Fibroblast of the conjunctiva (primary cell): ENCODE results near the gene PXT1.

Experiments used
- DNase-seq: peaks from one replicate; pipeline ENCODE4 v3.0.0-alpha.2; 2010; ENCODE audit warnings: low read depth

PXT1 gene

DNA sequence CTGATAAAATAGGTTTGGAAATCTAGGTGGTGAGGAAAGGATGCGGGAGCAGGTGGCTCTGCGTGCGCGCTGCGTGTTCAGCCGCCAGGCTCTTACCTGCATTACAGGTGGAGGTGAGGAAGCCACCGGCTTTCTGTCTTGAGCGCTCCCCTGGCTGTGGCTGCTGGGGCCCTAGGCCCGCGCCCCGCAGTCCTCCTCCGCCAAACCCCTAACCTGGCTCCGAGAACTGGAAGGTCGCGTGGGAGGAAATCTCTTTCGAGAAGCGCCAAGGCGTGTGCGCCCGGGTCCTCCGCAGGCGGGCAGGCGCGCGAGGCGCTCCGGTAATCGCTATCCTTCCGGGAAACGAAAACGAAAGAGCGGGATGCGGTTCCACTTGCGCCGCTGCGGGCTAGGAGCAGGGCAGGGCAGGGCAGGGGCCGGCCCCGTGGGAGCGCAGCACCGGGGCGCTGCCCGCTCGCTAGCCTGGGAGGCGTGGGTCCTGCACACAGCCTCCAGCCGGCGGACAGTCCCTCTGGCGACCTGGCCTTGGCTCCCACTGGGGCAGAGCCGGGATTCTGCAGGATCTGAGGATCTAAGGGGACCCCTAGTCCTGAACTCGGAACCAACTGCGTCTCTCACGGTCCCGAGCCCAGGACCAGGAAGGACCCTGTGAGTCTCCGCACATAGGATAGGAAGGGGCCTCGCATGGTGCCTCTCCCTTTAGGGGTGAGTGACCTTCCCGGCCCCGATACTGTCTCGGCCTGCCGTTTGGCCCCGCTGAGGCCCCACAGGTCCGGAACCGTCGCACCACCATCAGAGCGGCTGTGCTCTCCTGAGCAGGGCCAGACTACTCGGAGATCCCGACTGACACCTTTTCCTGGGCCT lies 55.0 kb downstream of the PXT1 start, which contains the start of gene ETV7:
Gene ETV7, minus strand, starts transcription at position 230 of the 864 bp plus-strand sequence. Its CDS starts 128 bp downstream, at position 102.
- DNase-seq, result no peak

DNA sequence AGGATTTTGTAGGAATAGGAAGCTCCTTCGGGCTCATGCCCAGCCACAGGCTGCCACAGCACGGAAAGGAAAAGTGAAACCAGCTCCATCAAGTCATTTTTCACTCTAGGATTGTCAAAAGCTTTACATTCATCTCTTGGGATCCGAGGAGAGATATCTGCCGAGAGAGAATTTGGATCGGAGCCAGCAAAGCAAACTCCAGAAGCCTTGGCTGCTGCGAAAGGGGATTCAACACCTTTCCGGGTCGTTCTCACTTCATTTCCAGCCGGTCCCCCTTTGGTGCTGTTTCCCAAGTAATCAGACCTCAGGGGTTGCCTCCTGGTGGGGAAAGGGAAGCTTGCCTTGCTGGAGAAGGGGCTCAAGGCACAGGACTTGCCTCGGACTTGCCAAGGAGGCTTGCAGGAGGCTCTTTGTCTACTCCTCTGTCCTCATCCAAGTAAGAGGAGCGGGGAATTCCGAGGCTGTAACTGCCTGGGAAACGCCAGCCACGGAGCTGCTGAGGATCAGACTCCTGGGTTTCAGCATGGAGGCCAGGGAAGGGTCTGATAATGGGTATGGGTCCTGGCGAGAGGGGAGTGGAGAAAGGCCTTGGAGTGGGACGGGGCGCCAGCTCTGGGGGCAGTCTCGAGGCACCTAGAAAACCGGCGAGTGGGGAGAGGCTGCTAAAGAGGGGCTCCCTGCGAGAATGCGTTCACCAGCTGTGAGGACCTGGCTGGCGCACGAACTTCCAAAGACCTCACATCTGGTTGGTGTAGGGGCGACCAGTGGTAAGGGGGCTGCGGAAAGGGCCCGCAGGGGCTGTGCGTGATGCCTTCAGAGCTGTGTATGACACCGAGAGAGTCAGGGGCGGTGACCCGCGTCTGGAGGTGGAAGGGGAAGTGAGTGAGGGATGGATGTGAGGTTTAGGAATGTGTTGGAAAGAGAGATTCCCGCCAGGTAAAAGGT lies 55.9 kb downstream of the PXT1 start:
- DNase-seq, result peak; percentile 13

DNA sequence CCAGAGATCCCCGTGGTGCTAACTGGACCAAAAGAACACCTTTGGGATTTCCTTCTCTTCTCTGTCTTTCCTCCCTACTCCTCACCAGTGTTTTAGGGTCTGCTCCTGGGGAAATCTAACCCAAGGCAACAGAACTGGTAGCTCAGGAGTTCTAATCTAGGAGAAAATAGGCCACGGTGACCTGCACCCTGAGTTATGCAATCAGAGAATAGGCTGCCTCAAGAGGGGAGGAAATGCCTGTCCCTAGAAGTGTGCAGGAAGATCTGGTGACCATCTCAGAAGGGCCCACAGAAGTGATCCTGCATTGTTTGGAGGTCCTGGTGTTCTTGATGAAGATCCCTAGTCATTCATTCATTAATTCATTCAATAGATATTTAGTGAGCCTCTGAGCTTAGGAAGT lies 58.6 kb downstream of the PXT1 start:
- DNase-seq, result no peak

DNA sequence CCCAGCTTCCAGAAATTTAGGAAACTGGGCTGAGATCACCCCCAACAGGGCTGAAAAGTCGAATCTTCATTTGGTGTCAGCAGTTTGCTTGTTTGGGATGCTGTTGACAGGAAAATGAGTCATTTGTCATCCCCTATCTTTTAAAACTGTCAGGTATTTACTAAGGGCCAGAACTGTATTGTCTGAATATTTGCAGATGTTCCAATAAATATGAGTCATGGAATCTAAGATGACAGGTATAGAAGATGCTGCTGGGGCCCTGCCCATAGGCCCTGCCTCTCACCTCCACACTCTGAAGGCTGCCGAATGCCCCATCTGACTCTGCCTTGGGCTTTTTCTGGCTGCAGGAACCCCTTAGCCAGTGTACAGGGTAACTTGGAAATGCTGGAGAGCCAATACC lies 59.0 kb downstream of the PXT1 start:
- no peak for DNase-seq

DNA sequence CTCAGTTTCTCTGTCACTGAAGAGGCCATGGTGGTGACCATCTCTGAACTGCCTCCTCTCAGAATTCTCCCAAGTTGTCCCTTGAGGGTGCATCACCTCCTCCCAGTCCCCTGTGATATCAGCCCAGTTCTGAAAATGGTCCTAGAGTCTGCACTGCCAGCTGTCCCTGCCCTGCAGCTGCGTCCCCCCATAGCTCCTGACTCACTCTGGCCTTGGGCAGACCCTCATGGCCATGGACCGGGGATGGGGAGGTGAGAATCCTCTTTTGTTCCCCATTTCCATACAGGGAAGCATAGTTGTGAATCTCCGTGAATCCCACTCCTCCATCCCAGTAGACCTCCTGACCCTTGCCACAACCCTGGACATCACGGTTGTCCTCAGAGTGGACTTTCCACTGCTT lies 59.7 kb downstream of the PXT1 start:
- DNase-seq, result no peak

DNA sequence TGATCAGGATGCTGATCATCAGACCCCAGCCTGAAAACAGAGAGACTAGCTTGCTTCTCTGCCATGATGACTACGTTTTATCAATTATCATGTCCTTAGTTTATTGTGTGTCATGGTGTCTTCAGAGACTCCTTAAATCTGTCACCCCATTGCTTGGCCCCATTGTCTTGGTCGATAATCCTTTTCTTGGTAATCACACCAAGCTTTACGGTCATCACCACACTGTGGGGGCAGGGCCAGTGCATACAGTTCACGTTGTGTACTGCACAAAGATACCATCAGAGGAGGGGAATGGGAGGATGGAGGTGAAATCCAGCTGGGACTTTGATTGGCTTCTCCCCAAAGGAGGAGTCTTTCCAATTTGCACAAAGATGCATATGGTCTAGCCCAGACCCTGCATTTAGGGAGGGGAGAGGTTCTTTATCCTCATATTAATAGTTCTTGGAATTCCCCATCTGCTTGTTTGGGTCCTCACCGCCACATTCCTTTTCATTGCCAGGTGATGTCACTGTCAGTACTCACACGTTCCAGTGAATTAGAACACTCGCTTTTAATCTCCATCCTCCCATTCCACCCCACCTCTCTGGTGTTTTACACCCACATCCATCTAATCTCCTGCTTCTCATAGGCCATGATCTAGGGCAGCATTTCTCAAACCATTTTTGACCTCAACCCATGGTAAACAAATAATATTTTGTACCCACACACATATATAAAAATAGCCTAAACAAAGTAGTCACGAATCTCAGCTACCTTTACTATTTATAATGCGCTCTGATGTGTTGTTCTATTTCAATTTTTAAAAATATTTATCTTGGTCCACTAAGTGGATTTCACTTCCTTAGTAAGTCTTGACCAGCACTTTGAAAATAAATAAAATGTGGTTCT lies 60.9 kb downstream of the PXT1 start:
- no peak for DNase-seq

DNA sequence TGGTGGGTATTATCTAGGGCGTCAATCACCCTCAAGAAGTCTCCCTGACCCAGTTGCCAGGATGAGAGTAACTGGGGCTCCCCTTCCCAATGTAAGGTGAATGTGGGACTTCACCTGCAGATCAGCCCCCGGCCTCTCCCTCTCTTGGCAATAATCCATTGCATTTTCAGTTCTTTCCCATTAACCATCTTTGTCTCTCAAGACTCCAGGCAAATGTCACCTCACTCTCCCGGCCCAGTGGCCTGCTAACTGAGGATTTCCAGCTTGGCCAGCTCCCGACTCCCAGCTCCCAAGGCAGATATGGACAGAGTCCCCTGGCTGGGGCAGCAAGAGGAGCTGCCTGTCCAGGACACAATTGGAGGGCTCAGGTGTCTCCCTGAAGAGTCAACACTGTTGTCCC lies 62.5 kb downstream of the PXT1 start:
- DNase-seq, result no peak

DNA sequence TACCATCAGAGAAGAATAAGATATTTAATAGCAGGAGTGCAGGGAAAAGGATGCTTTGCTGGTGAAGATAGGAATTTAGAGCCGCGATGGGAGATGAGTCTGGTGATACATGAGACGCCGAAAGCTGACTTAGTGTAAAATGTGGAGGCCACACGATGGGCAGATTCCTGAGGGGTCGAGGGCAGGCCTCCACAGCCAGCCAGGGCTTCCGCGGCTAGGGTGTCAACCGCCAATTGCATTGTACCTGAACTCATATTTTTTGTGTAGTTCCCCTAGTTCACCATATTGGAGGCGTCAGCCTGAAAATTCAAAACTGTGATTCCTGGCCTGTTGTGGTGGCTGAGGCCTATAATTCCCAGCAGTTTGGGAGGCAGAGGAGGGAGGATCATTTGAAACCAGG lies 63.7 kb downstream of the PXT1 start:
- DNase-seq, result no peak

DNA sequence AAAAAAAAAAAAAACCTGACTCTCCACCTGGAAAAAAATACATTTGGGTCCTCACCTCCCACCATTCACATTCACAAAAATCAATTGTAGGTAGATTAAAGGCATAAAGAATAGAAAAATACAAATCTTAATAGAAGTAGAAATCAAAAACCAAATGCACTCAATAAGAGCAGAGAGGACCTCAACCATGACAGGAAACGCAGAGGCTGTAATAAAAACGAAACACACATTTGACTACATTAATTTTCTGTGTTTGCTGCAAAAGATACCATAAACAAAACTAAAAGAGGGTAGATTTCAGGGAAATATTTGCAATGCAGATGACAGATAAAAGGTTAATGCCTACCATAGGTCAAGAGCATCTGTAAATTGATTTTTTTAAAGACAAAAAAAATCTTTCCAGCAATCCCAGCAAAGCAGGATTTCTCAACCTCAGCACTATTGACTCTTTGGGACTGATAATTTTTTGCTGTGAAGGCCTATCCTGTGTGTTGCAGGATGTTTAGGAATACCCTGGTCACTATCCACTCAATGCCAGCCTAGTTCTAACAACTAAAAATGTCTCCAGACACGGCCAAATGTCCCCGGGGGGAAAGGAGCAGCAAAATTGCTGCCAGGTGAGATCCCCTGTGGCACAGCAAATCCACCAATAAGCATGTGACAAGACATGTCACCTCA lies 64.3 kb downstream of the PXT1 start:
- no peak for DNase-seq

DNA sequence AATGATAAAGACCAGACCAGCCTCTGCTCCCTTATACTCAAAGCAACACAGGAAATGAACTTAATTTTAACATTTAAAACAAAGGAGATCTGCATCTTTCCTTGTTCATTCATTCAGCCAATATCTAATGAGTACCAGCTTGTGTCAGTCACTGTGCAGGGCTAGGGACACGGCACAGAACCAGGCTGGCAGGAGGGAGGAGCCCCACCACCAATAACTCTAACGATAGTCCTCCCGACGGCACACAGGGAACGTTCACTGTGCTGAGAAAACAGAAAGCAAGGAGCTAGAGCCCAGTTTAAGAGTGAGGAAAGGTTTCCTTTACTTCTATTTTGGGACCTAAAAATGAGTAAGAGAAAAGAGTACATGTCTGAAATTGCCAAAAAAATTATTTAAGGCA lies 65.1 kb downstream of the PXT1 start:
- no peak for DNase-seq

DNA sequence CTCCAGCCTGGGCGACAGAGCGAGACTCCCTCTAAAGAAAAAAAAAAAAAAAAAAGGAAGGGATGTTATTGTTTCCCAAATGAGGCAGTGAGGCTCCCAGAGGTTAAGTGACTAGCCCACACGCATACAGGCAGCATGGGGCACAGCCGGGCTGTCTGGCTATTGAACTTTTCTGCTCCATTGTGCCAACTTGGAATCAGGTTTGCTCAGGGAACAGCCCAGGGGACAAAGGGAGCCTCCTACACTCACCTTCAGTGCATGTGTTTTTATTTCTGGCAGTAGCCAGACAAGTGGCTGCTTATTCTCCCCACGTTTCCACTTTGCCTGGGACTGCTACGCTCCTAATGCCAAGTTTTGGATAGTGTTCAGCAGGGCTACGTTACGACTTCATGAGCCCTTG lies 65.9 kb downstream of the PXT1 start:
- no peak for DNase-seq

DNA sequence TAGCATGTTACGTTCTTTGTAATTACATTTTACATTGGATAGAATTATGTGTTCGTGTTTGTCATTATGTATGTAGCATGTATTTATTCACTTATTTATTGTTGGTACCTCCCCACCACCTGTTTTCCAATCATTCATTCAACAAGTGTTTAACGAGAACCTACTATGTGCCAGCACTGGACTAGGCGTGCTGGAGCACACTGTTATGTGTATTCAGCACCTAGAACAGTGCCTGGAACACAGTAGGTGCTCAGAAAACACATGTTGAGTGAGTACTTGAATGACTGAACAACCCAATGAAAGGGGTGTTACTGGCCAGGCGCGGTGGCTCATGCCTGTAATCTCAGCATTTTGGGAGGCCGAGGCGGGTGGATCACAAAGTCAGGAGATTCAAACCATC lies 66.5 kb downstream of the PXT1 start:
- DNase-seq, result no peak

DNA sequence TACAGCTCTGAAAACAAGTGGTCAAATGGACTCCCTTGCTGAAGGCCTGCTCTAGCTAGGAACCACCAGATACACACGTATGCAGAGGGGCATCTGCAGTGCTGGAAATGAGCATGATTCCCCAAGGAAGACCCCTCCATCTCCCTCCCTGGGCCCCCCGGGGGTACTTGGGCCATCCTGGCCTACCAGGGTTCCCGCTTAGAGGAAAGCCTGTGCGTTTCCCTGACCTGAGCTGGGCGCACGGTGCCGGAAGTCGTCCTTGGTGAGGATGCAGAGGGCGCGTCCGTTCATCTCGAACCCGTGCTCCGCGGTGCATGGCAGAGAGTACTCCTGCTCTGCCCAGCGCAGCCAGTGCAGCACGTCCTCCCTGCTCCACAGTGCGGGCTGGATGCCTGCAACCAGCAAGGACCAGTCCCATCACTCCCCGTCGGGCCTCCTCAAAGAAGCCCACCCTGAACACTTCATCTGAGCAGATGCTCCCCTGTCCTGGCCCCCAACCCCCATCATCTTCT lies 67.0 kb downstream of the PXT1 start:
- DNase-seq, result no peak

DNA sequence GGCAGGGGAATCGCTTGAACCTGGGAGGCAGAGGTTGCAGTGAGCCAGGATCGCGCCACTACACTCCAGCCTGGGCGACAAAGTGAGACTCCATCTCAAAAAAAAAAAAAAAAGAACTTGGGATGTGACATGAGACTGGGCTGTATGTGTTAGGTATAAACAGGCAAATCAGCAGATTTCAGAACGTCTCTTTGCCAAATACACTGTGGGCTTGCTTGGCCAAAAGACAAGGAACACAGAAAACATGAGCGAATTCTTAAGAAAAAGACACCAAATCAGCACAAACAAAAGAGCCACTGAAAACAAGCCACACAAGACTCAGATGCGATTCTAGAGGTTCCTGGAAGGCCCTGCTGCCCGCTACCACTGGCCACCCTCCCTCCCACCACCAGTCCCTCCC lies 67.7 kb downstream of the PXT1 start:
- no peak for DNase-seq

DNA sequence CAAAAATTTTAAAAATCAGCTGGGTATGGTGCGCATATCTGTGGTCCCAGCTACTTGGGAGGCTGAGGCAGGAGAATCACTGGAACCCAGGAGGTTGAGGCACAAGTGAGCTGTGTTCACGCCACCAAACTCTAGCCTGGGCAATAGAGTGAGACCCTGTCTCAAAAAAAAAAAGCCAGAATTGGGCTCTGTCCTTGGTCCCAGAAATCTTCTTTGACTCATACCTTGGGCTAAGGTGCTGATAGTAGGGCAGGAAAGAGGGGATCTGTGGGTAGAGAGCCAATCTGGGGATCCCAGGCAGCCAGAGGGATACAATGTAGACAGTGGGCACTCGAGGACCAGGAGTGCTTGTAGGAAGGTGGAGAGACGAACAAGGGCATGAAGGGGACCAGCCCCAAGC lies 68.5 kb downstream of the PXT1 start:
- DNase-seq, result no peak

DNA sequence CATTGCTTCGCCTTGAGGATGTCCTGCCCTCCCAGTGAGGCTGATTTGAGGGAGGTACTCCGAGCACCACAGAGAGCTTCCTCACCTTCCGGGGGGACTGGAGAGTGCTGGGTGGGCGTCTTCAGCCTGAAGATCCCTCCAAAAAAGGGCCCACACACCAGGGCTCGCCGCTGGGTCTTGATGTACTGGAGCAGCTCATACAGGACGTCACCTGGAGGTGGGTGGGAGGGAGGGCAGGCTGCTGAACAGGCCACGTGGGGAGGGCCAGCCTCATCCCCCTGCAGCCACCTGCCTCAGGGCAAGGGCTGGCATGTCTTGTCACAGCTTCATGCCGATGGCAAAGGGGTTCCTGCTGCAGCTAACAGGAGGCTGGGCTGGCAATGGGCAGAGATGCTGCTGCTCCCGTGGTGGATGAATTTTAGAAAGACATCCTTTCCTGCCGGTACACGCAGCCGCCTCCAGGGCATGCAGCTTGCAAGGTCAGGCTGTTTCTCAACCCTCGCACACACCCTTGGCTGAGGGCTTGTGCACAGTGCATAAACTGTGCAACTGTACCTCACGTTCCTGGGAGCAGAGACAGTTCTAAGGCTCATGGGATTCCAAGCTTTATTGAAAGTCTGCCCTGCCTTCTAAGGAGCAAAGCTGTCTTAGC lies 69.2 kb downstream of the PXT1 start:
- no peak for DNase-seq

DNA sequence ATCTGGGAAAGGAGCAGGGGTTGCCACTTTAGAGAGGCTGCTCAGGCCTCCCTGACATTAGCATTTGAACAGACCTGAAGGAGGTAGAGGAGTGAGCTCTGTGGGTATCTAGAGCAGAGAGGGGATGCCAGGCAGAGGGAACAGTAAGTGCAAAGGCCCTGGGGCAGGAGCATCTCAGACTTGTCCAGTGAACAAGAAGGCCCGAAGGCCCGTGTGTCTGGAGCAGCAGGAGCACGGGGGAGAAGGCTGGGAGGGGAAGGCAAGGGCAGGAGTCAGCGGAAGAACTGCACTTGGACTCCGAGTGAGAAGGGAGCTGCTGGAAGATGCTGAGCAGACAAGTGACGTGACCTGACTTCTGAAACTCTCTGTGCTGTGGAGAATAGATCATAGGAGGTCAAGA lies 70.6 kb downstream of the PXT1 start:
- no peak for DNase-seq

DNA sequence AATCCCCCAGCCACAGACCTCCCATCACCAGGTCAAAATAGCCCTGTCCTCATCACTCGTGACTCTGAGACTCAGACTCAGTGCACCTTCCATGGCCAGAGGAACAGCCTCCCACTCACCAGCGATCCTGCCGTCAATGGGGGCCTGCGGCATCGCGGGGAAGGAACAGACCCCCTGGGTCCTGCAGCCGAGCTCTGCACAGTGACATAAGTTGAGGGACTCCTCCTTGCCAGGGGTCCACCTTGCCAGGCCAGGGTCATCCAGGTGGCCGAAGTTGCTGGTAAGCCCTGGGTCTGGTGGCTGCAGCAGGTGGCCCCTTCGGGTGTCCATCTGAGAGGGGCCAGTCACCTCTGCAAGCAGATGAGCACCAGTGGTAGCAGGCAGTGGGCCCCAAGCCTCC lies 71.4 kb downstream of the PXT1 start:
- no peak for DNase-seq

DNA sequence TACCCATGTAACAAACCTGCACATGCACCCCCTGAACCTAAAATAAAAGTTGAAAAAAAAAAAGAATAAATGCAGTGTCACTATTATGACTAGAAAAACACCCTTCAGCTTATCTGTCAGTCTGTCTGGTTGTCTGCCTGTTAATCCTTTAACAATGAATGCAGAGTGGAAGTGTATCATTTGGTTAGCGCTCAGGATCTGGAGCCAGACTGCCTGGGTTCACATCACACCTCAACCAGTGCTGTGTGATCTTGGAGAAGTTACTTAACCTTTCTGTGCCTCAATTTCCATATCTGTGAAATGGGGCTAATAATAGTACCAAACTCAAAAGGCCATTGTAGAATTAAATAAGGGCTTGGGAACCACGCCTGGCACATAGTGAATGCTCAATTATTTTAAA lies 72.0 kb downstream of the PXT1 start:
- DNase-seq, result no peak
